Nephron (organoid): Measurements from ENCODE around the gene CUX1.
A peak's percentile ranks its signal among the peaks of the same experiment; 100 is the strongest.
"Not testable (repeated sequence)": the region's sequence is repeated elsewhere in the genome, so short reads cannot be mapped to it uniquely, and the experiment has no call there.

Experiments used
- H3K27ac Mint-ChIP-seq, 3 experiments: 2 replicates each; pipeline ENCODE4 v1.8.0; 2020; ENCODE audit warnings: mixed read lengths in 3 of 3, mild to moderate bottlenecking in 2 of 3, moderate library complexity in 1 of 3
- H3K27me3 Mint-ChIP-seq: 2 replicates; pipeline ENCODE4 v1.8.0; 2021; ENCODE audit warnings: low read depth, mild to moderate bottlenecking, moderate library complexity, mixed read lengths
- H3K36me3 Mint-ChIP-seq: 2 replicates; pipeline ENCODE4 v1.8.0; 2020; ENCODE audit warnings: low read depth, mixed read lengths
- H3K4me1 Mint-ChIP-seq: 2 replicates; pipeline ENCODE4 v1.8.0; 2020; ENCODE audit warnings: mixed read lengths
- H3K4me3 Mint-ChIP-seq, 3 experiments: 2 replicates each; pipeline ENCODE4 v1.8.0; 2020; ENCODE audit warnings: mild to moderate bottlenecking in 3 of 3, mixed read lengths in 3 of 3, moderate library complexity in 2 of 3
- H3K9me3 Mint-ChIP-seq: 2 replicates; pipeline ENCODE4 v1.8.0; 2020; ENCODE audit warnings: mixed read lengths
- TF ChIP-seq, protein P1 (sequence below), 3 experiments: fragments of 200-600 bp; sonication (generic); IDR thresholded peaks; one replicate each; pipeline ENCODE4 v1.5.0; 2021; ENCODE audit warnings: antibody characterized with exemption in 3 of 3; ENCODE audit not compliant: unreplicated experiment in 3 of 3

The CUX1 gene

DNA sequence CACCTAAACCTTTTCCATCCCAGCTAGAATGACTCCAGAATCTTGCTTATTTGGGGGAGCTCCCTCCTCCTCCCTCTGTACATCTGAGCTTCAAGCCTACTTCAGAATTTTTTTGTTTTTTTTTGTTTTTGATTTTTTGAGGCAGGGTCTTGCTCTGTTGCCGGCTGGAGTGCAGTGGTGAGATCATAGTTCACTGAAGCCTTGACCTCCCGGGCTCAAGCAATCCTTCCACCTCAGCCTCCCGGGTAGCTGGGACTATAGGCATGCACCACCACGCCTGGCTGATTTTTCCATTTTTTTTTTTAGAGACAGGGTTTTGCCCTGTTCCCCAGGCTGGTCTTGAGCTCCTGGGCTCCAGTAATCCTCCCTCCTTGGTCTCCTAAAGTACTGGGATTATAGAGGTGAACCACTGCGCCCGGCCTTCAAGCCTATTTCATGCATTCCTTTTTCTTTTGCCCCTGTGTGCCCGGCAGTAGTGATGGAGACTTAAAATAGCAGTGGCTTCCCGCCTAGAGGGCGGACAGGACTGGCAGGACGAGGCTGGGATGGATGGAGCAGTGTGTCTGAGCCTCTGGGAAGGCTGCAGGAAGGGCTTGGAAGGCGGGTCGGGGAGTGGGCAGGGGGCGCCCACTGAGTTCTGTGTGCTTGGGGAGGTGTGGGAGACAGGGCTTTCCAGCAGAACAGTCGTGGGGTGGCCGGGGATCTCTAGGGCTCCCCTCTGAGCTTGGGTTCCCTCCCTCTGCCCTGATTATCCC is 8.8 kb downstream of the CUX1 start:
- peaks cover 19% of the 10 kb centered on the region for H3K36me3 Mint-ChIP-seq
- H3K4me1 Mint-ChIP-seq: peaks cover 53% of the 10 kb centered on the region
- peak overlapping the region in 2 of 3 experiments; percentile 12 to 68 for H3K27ac Mint-ChIP-seq
- no peaks in the 10 kb centered on the region for H3K27me3 Mint-ChIP-seq
- TF ChIP-seq, protein P1, sequence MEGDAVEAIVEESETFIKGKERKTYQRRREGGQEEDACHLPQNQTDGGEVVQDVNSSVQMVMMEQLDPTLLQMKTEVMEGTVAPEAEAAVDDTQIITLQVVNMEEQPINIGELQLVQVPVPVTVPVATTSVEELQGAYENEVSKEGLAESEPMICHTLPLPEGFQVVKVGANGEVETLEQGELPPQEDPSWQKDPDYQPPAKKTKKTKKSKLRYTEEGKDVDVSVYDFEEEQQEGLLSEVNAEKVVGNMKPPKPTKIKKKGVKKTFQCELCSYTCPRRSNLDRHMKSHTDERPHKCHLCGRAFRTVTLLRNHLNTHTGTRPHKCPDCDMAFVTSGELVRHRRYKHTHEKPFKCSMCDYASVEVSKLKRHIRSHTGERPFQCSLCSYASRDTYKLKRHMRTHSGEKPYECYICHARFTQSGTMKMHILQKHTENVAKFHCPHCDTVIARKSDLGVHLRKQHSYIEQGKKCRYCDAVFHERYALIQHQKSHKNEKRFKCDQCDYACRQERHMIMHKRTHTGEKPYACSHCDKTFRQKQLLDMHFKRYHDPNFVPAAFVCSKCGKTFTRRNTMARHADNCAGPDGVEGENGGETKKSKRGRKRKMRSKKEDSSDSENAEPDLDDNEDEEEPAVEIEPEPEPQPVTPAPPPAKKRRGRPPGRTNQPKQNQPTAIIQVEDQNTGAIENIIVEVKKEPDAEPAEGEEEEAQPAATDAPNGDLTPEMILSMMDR (IDR thresholded peaks at IDR 0.05; ENCODE audit: unreplicated experiment in 3 of 3): no peak
- no peak overlapping the region for H3K4me3 Mint-ChIP-seq
- H3K9me3 Mint-ChIP-seq: no peaks in the 10 kb centered on the region

DNA sequence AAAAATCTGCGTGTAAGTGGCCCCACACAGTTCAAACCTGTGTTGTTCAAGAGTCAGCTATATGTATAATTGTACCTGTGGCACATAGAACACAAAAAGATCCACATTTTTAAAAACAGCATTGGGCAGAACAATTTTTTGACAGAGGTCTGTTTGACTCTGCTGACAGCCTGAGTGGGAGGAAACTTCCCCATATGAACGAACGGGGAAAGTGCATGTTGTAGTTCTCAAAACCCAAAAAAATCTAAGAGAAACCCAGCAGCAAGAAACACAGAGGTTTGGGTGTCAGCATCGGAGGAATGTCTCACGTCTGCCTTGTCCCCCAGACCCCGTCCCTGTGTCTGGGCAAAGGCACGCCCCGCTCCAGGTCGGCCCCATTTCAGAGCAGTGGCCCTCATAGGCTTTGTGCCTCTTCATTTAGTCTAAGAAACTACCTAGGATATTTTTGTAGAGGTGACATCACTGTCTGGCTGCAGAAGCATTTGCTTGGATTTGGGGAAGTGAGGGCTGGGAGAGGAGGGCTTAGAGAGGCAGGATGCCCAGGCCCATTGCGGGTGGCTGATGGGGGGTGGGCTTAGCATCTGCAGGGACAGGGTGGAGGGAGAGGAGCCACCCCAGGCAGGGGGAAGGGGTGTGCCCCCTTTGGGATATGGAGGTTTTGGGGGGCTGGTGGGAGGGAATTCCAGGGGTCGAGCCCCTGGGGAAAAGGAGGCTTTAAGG is 11.0 kb downstream of the CUX1 start:
- Mint-ChIP-seq H3K4me1 (peaks cover 43% of the 10 kb centered on the region), H3K9me3 (no peaks in the 10 kb centered on the region), H3K27ac (no peak overlapping the region), H3K36me3 (peaks cover 21% of the 10 kb centered on the region), H3K4me3 (no peak overlapping the region), H3K27me3 (no peaks in the 10 kb centered on the region)
- TF ChIP-seq, protein P1 (IDR thresholded peaks at IDR 0.05; ENCODE audit: unreplicated experiment in 3 of 3): no peak

DNA sequence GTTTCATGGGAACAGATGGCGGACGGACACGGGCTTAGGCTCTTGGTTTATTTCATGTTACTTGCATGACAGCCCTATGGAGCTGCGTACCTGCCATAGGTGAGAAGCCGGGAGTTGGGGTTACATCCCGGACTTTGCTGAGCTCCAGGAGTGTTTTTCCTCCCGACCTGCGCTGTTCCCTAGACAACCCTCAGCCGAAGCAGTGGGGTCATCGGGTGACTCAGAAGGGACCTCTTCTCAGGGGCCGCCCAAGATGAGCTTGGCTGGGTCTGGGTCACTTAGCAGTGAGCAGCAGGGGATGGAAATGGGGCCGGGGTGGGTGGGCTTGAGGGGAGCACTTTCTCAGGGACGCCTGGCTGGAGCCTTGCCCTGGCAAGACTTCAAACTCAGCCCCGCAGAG is 11.9 kb downstream of the CUX1 start:
- Mint-ChIP-seq H3K36me3 (peaks cover 21% of the 10 kb centered on the region), H3K9me3 (no peaks in the 10 kb centered on the region), H3K27me3 (no peaks in the 10 kb centered on the region), H3K4me1 (peaks cover 38% of the 10 kb centered on the region), H3K4me3 (no peak overlapping the region), H3K27ac (peak overlapping the region in 1 of 3 experiments; percentile 31)
- TF ChIP-seq, protein P1 (IDR thresholded peaks at IDR 0.05; ENCODE audit: unreplicated experiment in 3 of 3): no peak

DNA sequence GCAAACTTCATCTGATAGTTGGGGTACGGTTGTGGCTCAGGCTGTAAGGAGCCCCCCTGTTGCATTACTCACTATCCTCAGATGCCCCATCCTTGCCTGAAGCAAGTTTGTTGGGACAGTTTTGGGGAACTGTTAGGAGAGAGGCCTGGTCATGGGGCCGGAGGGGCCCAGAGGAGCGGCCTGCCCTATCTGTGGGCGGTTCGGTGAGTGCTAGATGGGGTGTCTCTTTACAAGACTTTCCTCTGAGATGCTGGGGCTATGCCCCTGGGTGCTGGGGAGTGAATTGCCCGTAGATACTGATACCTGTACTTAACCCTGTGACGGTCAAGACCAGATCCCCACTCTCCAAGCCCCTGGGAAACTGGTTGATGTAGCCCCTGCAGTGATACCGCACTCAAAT is 12.4 kb downstream of the CUX1 start:
- Mint-ChIP-seq H3K4me3 (no peak overlapping the region), H3K36me3 (peaks cover 21% of the 10 kb centered on the region), H3K9me3 (no peaks in the 10 kb centered on the region), H3K4me1 (peaks cover 35% of the 10 kb centered on the region), H3K27ac (no peak overlapping the region), H3K27me3 (no peaks in the 10 kb centered on the region)
- TF ChIP-seq, protein P1 (IDR thresholded peaks at IDR 0.05; ENCODE audit: unreplicated experiment in 3 of 3): no peak

DNA sequence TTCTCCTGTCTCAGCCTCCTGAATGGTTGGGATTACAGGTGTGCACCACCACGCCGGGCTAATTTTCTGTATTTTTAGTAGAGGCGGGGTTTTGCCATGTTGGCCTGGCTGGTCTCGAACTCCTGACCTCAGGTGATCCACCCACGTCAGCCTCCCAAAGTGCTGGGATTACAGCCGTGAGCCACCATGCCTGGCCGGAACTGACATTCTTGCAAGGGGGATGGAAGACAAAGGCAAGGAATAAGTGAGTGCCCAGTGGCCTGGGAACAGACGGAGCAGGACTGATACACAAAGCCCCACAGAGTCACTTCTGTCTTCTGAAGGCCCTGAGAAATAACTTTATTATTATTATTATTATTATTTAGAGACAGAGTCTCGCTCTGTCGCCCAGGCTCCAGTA is 14.0 kb downstream of the CUX1 start:
- Mint-ChIP-seq H3K36me3 (peaks cover 30% of the 10 kb centered on the region), H3K4me1 (peaks cover 19% of the 10 kb centered on the region)
- not testable (repeated sequence) for H3K4me3 Mint-ChIP-seq, H3K9me3 Mint-ChIP-seq, H3K27ac Mint-ChIP-seq, H3K27me3 Mint-ChIP-seq

DNA sequence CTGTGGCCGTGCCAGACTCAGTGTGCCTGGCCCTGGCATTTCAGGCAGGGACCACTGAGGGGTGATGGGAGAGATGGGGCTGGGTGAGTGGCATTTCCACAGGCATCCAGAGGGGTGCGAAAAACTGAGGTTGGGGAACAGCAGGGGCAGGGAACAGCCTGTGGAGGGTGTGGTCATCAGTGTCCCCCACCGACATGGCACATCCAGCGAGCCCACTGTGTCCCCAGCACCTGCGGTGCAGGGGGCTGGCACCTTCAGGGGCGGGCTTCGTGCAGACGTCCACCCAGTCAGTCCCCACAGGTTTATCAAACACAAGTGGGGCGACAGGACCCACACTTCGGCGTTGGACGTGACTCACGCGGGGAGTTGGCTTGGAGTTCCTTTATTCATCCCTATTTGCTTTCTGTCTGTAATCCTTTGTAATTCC is 14.8 kb downstream of the CUX1 start:
- H3K4me1 Mint-ChIP-seq: peaks cover 17% of the 10 kb centered on the region
- no peak overlapping the region for H3K27ac Mint-ChIP-seq
- H3K9me3 Mint-ChIP-seq: no peaks in the 10 kb centered on the region
- H3K4me3 Mint-ChIP-seq: no peak overlapping the region
- no peaks in the 10 kb centered on the region for H3K27me3 Mint-ChIP-seq
- peaks cover 30% of the 10 kb centered on the region for H3K36me3 Mint-ChIP-seq
- TF ChIP-seq, protein P1 (IDR thresholded peaks at IDR 0.05; ENCODE audit: unreplicated experiment in 3 of 3): no peak
